ENCODE measurements around the gene OR4M2. TPM values are rescaled to one million over a fixed set of nuclear protein-coding genes. Genes with fewer than 3 reads are reported as not detected.
"Not testable (repeated sequence)": the region's sequence is repeated elsewhere in the genome, so short reads cannot be mapped to it uniquely, and the experiment has no call there.

OR4M2 gene
- total RNA-seq, result not detected

GRCh38 chr15:22080227-22080626, at the start of gene OR4M2:
TSS of gene OR4M2 (plus strand) at chr15:22080527. CDS start at chr15:22080625, 98 bp downstream.
- ATAC-seq, result not testable (repeated sequence)

GRCh38 chr15:22069267-22069666, 11.1 kb upstream of the OR4M2 start:
- DNase-seq (ENCODE audit: low spot score); ATAC-seq: not testable (repeated sequence)

More at GRCh38 chr15:22080227-22080626, at the start of gene OR4M2:
- DNase-seq (ENCODE audit: low spot score), result not testable (repeated sequence)

- not testable (repeated sequence) for DNase-seq (ENCODE audit: low spot score); ATAC-seq
Measured at GRCh38 chr15:22081386-22081785, 1.1 kb downstream of the OR4M2 start.

- not testable (repeated sequence) for ATAC-seq; DNase-seq (ENCODE audit: low spot score)
Measured at GRCh38 chr15:22098616-22099253, 18.4 kb downstream of the OR4M2 start.

GRCh38 chr15:22099289-22099891, 19.1 kb downstream of the OR4M2 start:
- ATAC-seq; DNase-seq (ENCODE audit: low spot score): not testable (repeated sequence)

GRCh38 chr15:22122033-22122432, 41.7 kb downstream of the OR4M2 start:
- DNase-seq (ENCODE audit: low spot score); ATAC-seq: not testable (repeated sequence)

Other genes with a start within 250 kb of the OR4M2 start
- not detected for gene POTEB, start 202.8 kb upstream of the OR4M2 start, total RNA-seq

Measured in left lobe of liver (tissue), 2 donors.